Muscle layer of duodenum (tissue), 2 donors: ENCODE results near the gene TCF20.

Experiments
- H3K27ac ChIP-seq: one replicate; pipeline ENCODE4 v1.7.0; 2013; ENCODE audit warnings: mild to moderate bottlenecking, low read length
- H3K27me3 ChIP-seq: one replicate; pipeline ENCODE4 v1.7.0; 2013; ENCODE audit warnings: low read depth, mild to moderate bottlenecking, control low read depth, low read length
- H3K36me3 ChIP-seq, 2 donors: one replicate each; pipeline ENCODE4 v1.7.0; 2013; ENCODE audit warnings: low read length in 2 of 2, control low read depth in 1 of 2, mild to moderate bottlenecking in 1 of 2; ENCODE audit not compliant: insufficient read depth in 2 of 2, control insufficient read depth in 1 of 2
- H3K4me1 ChIP-seq, 2 donors: one replicate each; pipeline ENCODE4 v1.7.0; 2013; ENCODE audit warnings: low read length in 2 of 2, mild to moderate bottlenecking in 2 of 2, control low read depth in 1 of 2, moderate library complexity in 1 of 2; ENCODE audit not compliant: insufficient read depth in 2 of 2, control insufficient read depth in 1 of 2
- H3K4me3 ChIP-seq, 2 donors: one replicate each; pipeline ENCODE4 v1.7.0; 2013; ENCODE audit warnings: low read length in 2 of 2, low read depth in 1 of 2, mild to moderate bottlenecking in 1 of 2
- H3K9me3 ChIP-seq, 2 donors: one replicate each; pipeline ENCODE4 v1.7.0; 2013; ENCODE audit warnings: low read length in 2 of 2, control low read depth in 1 of 2, mild to moderate bottlenecking in 1 of 2; ENCODE audit not compliant: control insufficient read depth in 1 of 2
- donor health status: healthy.

TCF20 gene

GRCh38 chr22:42298746-42299145, 28.3 kb upstream of the TCF20 start:
- no peak overlapping the region for H3K4me3 ChIP-seq
- no peaks in the 10 kb centered on the region for H3K36me3 ChIP-seq
- H3K27me3 ChIP-seq, result no peaks in the 10 kb centered on the region
- H3K4me1 ChIP-seq, result peaks cover 16 to 30% of the 10 kb centered on the region in 2 donors
- H3K27ac ChIP-seq, result no peak overlapping the region
- H3K9me3 ChIP-seq, result no peaks in the 10 kb centered on the region

GRCh38 chr22:42297778-42298177, 27.3 kb upstream of the TCF20 start:
- Histone ChIP-seq H3K27me3 (no peaks in the 10 kb centered on the region), H3K4me1 (peaks cover 16 to 30% of the 10 kb centered on the region in 2 donors), H3K4me3 (no peak overlapping the region), H3K36me3 (no peaks in the 10 kb centered on the region), H3K27ac (no peak overlapping the region), H3K9me3 (no peaks in the 10 kb centered on the region)

DNA sequence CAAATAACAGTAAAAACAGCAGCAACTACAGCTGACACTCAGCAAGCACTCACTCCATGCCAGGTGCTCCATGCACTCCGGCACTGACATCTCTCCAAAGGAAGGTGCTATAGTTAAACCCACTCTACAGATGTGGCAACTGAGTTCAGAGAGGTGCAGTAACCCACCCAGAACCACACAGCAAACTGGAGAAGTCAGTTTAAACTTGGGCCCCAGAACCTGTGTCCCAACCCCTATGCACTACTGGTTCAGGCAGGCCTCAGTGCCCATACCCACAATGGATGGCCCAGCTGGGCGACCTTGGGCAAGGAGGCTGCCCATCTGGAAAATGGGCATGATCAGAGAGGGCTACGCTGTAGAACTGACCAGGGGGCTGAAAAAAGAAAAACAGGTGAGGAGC, 26.4 kb upstream of the TCF20 start:
- Histone ChIP-seq H3K4me3 (no peak overlapping the region), H3K27me3 (no peaks in the 10 kb centered on the region), H3K9me3 (no peaks in the 10 kb centered on the region), H3K27ac (no peak overlapping the region), H3K4me1 (peaks cover 16 to 30% of the 10 kb centered on the region in 2 donors), H3K36me3 (no peaks in the 10 kb centered on the region)

DNA sequence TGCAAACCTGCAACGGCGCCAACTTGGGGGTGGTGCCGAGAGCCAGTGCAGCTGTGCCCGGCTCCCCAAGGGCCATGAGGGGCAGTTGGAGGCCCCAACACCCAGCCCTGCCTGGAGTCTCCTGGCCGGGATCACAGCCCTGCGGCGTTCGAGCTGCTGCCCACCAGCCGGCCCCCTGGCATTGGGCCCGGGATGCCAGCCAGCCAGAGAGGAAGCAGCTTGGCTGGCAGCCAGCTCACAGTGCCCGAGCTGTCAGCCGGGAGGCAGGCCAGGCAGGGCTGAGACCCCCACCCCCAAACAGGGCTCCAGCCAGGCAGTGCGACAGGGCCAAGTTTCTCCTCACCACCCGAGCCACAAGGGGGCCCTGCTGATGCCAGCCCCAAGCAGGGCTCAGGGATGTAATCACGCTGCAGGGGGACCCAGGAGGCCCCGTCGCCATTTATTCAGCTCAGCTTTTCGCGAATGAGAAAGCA, 26.0 kb upstream of the TCF20 start:
- Histone ChIP-seq H3K27me3 (no peaks in the 10 kb centered on the region), H3K4me3 (no peak overlapping the region), H3K36me3 (no peaks in the 10 kb centered on the region), H3K4me1 (peaks cover 14 to 29% of the 10 kb centered on the region in 2 donors), H3K9me3 (no peaks in the 10 kb centered on the region), H3K27ac (no peak overlapping the region)

GRCh38 chr22:42294034-42294985, 23.9 kb upstream of the TCF20 start:
- H3K36me3 ChIP-seq, result no peaks in the 10 kb centered on the region
- H3K4me1 ChIP-seq, result peaks cover 0 to 9% of the 10 kb centered on the region in 2 donors
- H3K4me3 ChIP-seq, result no peak overlapping the region
- H3K9me3 ChIP-seq, result no peaks in the 10 kb centered on the region
- H3K27me3 ChIP-seq, result no peaks in the 10 kb centered on the region
- no peak overlapping the region for H3K27ac ChIP-seq

GRCh38 chr22:42292732-42293520, 22.5 kb upstream of the TCF20 start:
- no peaks in the 10 kb centered on the region for H3K9me3 ChIP-seq

GRCh38 chr22:42291287-42291686, 20.8 kb upstream of the TCF20 start:
- H3K36me3 ChIP-seq, result no peaks in the 10 kb centered on the region
- H3K27me3 ChIP-seq, result no peaks in the 10 kb centered on the region
- no peak overlapping the region for H3K4me3 ChIP-seq
- no peaks in the 10 kb centered on the region for H3K9me3 ChIP-seq
- H3K27ac ChIP-seq, result no peak overlapping the region
- peaks cover 0 to 3% of the 10 kb centered on the region in 2 donors for H3K4me1 ChIP-seq

More at GRCh38 chr22:42292732-42293520, 22.5 kb upstream of the TCF20 start:
- H3K4me3 ChIP-seq, result no peak overlapping the region
- H3K27ac ChIP-seq, result no peak overlapping the region
- no peaks in the 10 kb centered on the region for H3K36me3 ChIP-seq
- H3K4me1 ChIP-seq, result peaks cover 0 to 8% of the 10 kb centered on the region in 2 donors
- no peaks in the 10 kb centered on the region for H3K27me3 ChIP-seq

GRCh38 chr22:42289671-42290541, 19.5 kb upstream of the TCF20 start:
- Histone ChIP-seq H3K27ac (no peak overlapping the region), H3K36me3 (no peaks in the 10 kb centered on the region), H3K27me3 (peaks cover under 1% of the 10 kb centered on the region), H3K4me3 (no peak overlapping the region), H3K9me3 (no peaks in the 10 kb centered on the region), H3K4me1 (no peaks in the 10 kb centered on the region)

- no peak overlapping the region for H3K27ac ChIP-seq
- H3K4me1 ChIP-seq, result peaks cover 0 to 6% of the 10 kb centered on the region in 2 donors
- H3K27me3 ChIP-seq, result peaks cover 12% of the 10 kb centered on the region
- H3K4me3 ChIP-seq, result no peak overlapping the region
- H3K36me3 ChIP-seq, result no peaks in the 10 kb centered on the region
- H3K9me3 ChIP-seq, result no peaks in the 10 kb centered on the region
Observed at GRCh38 chr22:42288791-42289190, 18.3 kb upstream of the TCF20 start.

DNA sequence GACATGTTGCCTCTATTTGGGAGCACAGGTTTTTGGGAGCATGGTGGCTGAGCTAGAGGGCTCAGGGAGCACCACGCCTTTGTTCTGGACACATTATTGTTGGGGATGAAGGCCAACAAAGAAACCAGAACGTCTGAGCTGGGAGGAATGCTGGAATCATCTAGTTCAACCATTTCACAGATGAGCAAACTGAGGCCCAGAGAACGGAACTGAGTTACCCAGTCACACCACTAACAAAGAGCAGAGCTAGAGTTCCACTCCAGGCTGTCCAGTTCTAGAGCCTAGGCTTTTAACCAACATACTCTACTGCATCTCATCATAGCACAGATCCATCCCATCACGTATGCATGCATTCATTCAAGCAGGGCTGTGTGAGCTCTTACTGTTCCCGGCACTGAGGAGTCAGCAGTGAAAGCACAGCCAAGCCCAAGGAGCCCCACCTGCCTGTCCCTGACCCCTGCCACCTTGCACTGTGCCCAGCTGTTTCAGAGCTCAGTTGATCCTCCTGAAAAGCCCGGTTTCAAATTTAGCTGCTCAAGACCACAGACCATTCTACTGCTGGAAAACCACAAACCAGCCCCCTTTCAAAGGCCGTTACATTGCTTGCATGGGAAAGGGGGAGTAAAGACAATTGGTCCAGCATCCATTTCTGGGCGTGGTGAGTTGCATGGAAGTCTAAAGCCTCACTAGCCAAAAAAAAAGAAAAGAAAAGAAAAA, 16.9 kb upstream of the TCF20 start:
- Histone ChIP-seq H3K4me1 (peaks cover 0 to 17% of the 10 kb centered on the region in 2 donors), H3K4me3 (no peak overlapping the region), H3K27me3 (peaks cover 15% of the 10 kb centered on the region), H3K27ac (no peak overlapping the region), H3K36me3 (no peaks in the 10 kb centered on the region), H3K9me3 (no peaks in the 10 kb centered on the region)
